Amniotic epithelial cell (primary cell): ENCODE data around the gene FOXL2.

Experiments
- DNase-seq: peaks from one replicate; pipeline ENCODE4 v3.0.0-alpha.2; 2010; ENCODE audit warnings: low read depth

The FOXL2 gene

DNA sequence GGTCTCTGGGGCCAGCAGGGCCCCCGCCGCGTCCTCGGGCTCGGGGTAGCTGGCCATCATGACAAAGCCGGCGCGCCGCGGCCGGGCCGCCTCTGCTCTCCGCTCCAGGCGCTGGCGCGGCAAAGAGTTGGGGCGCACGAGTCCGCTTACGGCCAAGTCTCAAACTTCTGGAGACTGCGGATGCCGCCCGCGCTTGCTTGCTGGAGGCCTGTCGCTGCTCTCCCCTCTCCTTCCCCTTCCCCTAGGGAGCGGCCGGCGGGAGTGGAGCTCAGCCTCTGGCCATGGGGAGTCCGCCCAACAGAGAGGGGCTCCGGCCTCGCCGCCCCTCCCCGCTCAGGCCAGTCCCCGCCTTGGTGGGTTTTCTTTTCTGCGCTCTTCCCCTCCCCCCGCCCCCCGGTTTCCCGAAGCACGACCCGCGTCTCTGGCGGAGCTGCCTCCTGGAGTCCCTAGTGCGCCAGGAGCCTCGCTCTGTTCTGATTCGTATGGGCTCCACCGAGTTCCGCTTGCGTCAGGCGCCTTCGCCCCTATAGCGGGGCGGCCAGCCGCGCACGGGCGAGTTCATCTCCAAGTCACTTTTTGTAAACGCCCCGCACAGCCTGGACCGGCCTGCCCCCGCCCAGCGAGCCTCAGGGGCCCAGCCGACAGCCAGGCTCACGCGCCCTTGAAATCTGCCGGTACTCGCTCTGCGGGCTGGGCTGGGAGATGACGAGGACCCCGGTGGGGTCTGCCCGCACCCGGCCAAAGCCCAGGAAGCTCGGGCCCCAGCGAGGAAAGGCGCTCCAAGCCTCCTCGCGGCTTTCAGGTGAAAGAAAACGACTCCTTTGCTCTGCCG lies at the start of gene FOXL2, which contains the start of gene FOXL2NB:
FOXL2 (minus strand) TSS at position 475 of the 832 bp plus-strand sequence; CDS start at position 60, 415 bp downstream.
FOXL2NB (plus strand) TSS at position 555 of the 832 bp plus-strand sequence; CDS start at position 703, 148 bp downstream.
- DNase-seq = no peak

DNA sequence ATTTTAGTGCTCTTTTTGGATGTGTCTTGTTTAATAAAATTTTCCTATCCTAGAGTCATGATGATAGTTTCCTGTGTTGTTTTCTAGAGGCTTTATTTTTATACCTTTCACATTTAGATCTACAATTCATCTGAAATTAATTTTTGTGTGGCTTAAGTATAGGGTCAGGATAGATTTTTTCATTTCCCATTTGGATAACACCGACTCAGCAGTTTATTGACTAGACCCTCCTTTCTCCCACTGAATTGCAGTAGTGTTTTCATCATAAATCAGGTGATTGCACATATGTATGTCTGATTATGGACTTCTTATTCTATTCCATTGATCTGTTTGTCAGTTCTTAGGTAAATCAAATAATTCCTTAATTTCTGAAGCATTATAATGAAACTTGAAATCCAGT lies 48.8 kb upstream of the FOXL2 start:
- no peak for DNase-seq

DNA sequence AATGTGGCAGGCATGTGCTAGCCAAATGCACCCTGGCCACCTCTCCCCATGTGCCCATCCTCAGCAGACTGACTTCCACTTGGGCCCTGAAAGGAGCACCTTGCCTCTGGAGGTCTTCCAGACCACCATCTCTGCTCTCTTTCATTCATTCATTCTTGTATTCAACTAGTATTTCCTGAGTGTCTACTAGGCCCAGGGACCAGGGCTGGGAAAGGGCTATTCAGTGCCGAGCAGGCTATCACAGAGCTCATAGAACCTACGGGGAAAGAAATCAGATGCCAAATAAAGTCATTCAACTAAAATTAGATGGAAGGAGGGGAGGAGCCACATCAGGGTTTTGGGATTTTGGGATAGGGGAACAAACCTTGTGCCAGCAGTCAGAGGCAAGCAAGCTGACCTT lies 40.2 kb upstream of the FOXL2 start:
- DNase-seq = no peak

DNA sequence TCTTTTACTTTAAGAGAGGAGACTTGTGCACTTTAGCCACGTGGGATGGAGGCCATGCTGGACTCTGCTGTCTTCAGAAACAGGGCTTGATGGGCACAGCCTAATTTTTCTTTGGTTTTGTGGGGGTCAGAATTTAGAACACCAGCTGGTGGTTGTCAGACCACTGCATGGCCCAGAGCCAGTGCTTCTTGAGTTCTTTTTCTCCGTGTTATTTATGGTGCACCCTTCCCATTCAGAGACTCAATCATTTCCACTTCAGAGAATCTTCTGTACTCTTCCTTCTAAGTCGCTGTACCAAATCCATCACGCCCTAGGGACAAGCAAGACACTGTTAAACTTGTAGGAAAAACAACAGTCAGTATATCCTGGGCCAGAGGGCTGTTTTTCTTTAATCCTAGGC lies 39.0 kb upstream of the FOXL2 start:
- DNase-seq = no peak

DNA sequence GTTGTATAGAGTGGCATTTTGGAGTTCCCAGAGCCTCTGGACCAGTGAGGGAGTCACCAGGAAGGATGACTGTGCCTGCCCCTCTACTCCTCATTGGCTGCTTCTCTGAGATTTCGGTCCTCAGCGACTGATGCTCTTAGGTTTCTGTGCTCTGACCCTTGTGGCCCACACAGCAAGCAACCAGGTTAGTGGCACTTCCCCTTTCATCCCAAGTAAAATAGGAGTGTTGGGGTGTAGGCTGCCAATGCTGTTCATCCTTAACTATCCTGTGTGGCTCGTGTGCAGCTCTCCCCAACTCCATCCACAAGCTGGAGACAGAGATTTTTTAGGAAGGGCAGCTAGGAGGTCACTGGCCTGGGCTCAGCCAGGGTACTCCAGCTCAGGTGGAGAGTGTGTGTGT lies 37.9 kb upstream of the FOXL2 start:
- no peak for DNase-seq

DNA sequence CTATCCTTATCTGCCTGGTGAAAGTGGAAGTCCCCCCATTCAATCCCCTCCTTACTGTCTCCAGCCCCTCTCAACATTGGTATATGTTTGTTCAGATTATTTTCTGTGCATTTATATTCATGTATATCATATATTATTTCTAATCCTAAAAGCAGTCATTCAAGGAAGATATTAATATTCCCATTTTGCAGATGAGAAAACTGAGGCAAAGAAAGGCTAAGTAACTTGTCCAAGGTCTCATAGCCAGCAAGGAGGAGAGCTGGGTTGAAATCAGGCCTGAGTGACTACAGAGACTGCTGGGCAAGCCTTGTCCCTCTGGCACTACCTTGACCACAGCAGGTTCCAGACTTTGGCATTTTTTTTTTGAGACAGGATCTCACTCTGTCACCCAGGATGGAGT lies 29.1 kb upstream of the FOXL2 start:
- no peak for DNase-seq

DNA sequence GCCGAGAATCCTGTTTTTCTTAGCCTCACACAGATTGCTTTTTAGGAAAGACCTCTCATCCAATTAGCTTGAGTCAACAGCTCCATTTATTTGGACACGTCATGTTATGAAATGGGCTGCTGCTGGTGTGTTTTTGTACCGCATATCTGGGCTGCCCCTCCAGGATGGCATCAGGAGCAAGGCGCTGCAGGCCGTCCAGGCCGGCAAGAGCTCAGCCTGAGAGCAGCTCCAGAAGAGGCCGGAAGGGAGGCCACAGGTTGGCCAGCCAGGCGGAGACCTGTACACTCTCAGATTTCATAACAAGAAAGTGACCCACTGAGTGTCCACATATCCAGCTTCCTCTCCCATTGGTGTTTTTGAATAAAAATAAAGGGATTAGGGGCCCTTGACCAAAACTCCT lies 28.4 kb upstream of the FOXL2 start:
- no peak for DNase-seq

DNA sequence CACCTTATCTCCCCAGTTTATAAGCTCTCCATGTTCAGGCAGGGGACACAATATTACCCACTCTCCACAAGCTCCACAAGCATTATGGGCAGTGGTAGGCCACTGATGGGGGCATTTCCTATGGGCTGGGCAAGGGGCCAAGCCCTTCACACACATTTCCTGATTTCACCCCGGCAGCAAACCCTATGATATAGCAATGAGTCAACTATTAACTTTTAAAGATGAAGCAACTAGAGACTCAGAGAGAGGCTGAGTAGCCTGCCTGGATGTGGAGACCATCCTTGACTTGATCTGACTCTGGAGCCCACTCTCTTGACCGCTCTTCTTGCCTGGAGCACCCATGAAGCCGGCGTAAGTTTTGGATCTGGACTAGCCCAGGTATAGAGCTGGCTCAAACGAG lies 27.5 kb upstream of the FOXL2 start:
- DNase-seq = peak; percentile 1

DNA sequence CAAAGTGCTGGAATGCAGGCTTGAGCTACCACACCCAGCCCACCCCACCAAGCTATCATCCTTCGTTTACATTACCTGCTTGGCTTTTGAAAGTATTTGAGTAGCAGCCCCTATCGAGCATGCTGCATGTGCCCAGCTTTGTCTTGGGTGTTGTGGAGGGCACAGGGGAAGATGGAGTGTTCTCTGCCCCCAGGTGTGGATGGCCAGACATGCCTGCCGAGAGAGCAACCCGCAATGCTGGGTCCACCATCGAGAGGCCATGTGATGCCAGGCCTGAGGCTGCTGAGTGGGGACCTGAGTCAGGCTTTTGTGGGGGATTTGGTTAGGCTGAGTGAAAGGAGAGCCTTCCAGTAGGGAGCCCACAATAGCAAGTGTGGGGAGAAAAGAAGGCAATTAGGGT lies 26.0 kb upstream of the FOXL2 start:
- no peak for DNase-seq

DNA sequence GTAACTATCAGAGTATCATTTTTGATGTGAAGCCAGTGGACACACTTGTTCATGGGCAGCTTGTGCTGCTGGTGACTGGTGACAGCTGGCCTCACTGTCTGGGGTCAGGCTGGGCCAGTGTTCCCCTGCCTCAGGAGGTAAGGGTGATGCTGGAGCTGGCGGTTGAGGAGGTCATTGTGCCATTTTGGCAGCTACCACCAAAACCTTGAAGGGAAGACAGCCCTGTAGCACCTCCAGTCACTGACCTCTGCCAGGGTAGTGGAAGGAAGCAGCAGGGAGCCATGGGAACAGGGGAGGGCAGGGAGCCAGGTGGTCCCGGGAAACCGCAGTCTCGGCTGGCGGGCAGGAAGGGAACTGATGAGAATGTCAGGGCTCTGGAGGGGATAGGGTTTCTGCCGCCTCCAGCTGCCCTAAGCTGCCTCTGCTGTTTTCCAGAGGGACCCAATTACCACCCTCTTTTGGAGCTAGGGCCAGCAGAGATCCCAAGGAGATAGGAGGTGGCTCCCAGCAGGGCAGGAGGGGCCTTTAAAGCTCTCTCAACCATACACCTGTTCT lies 24.9 kb upstream of the FOXL2 start:
- DNase-seq = no peak

DNA sequence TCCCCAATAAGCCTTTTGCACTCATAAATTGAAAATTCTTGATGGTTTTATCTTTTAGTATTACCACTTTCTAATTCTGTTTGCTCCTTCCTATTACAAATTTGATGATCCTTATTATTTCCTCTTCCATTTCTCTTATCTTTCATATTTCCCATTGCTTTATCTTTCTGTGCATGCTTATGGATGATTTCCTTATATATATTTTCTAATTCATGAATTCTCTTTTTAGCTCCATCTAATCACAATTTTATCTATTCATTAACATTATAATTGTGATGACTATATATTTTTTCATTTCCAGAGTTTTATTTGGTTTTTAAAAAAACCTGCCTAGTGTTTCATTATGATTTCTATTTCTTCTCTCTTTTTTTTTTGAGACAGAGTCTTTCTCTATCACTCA lies 18.0 kb upstream of the FOXL2 start:
- DNase-seq = no peak

DNA sequence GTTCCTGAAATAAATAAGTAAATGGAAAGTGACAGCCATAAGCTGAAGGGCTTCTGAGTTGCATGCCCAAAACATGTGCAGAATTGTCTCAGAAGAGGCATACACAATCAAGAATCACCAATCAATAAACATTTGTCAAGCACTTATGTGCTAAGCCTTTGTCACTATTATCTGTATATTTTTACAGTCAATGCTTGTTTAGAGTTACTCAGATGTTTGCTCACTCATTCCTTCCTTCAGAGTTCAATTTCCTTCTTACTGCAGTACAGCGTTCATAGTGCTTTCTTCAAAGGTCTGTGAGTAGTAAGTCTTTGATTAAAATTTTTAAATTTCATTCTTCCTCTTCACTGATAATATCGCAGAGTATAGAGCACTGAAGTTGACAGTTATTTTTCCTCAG lies 17.3 kb upstream of the FOXL2 start:
- DNase-seq = no peak

DNA sequence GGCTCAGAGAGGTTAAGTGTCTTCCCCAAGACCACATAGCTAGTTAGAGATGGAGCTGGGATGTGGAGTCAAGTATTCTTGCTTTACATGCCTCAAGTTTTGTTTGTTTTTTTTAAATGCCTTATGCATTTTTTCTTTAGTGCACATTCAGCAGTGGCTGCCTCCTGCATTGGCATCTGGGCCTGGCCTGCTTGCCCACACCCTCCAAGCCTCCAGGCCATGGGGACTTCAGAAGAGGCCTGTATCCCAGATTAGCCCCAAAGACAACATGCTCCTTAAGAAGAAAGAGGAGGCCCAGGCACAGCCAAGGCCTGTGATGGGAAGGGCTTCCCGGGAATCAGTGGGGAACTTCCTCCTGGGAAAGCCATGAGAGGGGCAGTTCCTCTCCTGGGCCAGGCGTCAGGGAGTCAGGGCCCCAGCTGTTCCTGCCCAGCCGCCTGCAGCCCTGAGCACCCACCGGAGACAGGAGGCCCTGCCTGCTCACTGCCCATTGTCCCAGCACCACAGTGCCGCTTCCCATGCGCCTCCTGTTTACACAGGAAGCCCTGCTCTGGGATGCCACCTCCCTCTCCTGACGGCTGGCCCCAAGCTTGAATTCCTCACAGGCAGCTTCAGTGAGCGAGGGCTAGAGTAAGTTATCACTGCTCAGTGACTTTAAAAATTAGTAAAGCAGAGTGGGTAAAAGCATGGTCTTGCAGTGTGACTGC lies 16.1 kb upstream of the FOXL2 start:
- no peak for DNase-seq

DNA sequence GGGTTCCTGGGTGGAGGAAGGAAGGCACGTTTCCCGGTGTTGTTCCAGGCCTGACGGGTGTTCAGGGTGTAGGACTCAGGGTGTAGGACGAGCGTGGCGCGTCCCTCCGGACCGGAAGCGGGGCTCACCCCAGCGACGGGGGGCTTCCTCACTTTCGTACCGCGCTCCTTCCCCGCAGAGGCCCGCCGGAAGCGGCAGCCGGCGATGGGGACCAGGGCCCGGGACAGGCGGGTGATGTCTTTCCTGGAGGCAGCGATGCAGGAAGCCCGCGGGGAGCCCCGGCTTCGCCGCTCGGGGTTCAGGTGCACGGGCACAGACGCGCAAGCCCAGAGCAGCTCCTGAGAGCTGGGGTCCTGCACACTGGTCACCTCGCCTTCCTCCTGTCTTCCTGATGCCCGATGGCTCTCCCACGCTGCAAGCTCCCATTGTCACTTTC lies 13.5 kb upstream of the FOXL2 start:
- no peak for DNase-seq

DNA sequence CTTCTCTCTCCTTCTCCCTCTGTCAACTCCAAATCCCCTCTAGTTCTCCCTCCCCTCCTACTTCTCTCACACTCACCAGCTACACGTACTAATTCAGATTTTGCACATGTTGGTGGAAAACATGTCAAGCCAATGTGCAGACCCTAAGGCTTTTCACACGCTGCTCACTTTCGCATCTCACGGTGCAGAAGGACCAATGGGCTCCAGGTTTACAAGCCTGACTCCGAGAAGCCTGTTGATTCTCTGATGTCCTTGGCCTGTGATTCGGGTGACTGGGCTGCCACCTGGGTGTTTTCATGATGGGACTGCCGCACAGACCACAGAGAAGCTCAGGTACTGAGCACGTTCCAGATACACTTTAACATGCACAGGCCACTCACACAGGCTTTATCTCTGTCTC lies 3.8 kb upstream of the FOXL2 start:
- DNase-seq = no peak

DNA sequence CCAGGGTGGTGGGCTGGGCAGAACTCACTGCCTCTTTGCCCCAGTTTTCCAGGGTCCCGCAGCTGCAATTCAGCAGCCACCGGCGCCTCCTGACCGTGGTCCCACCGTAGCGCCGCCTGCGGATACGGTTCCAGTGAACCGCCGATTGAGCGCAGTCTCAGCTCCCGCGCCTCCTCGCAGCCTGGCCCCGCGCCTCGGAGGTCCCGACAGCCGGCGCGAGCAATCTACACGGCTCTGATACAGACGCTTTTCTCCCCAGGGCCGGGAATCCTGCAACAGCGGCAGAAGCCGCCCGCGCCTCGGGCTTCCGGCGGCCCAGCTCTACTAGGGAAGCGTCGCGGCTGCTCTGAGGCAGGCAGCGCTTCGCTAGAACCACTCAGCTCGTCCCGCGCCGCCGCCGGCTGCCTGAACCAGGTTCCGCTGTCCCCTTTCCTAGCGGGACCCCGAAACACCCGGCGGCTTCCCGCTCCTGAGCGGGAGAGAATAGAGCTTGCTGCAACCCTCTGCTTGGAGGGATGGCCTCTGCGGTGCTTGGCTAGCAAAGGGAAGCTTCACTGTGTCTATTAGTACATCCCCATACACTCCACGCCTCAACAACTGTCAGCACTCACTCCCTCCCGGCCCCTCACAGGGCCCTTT lies 3.2 kb upstream of the FOXL2 start:
- peak; percentile 20 for DNase-seq

DNA sequence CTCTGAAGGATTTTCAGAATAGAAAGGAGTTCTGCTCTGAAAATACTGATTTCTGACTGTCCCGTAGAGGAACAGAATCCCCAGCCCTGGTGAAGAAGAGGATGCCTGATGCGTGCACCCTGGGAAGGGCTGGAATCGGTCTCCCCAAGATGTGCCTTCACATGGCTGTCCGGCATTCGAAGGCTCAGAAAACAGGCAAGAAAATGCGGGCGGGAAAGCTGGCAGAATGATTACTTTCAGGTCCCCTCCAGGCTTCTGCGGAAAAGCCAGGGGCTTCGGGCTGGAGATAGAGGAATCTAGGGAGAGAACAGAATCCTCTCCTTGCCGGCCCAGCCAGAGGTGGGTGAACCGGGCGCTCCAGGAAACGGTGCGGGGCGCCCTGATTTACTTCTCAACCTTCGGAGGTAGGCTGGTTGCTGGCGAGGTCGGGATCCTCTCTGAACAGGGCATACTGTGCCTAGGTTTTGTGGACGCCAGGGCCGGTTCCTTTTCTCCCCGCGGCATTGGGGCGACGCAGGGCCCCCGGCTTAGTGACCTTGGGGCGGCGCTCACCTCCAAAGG lies 2.6 kb upstream of the FOXL2 start:
- DNase-seq = no peak

DNA sequence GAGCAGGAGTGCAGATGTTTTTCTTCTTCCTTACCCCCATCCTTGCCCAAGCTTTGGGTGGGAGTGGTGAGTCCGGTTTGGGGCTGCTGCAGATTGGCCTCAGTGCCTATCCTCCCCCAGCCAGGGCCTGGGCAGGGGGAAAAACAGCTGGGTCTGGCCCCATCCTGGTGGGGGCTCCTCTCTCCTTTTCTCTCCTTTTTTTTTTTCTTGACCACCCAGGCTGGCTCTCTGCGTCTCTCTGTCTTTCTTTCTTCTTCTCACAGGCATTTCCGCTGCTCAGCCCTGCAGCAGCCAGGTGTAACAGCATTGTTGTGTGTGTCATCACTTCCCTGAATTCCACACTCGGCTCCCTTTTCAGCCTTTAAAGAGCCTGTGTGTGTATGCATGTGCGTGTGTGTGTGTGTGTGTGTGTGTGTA lies 2.1 kb upstream of the FOXL2 start:
- no peak for DNase-seq

DNA sequence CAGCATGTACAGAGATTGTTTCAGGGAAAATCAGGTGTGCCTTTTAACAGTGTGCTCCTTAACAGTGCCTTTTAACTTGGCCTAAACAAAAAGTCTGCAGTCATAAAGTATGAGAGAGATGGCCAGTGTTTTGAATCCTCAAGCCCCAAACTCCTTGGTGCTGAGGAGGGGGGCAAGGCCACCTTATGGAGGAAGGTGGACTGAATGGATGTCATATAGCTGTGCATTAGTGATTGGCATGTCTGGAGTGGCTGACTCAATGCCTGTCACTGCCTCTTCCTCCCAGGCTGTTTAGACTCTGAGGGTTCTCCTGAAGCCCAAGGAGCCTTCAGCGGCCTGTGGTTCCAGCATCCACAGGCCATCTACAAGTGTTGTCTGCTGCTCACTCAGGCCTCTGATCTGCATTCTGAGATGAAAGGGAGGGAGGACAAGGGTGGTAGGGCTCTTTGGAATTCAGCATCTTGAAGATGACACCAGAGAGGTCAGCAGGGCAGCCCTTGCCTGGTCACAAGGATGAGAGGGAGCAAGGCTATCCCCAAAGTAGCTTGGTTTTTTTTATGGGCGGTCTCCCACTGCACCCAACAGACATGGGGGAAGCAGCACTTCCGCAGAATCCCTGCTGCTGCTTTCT lies 1.5 kb upstream of the FOXL2 start:
- no peak for DNase-seq

DNA sequence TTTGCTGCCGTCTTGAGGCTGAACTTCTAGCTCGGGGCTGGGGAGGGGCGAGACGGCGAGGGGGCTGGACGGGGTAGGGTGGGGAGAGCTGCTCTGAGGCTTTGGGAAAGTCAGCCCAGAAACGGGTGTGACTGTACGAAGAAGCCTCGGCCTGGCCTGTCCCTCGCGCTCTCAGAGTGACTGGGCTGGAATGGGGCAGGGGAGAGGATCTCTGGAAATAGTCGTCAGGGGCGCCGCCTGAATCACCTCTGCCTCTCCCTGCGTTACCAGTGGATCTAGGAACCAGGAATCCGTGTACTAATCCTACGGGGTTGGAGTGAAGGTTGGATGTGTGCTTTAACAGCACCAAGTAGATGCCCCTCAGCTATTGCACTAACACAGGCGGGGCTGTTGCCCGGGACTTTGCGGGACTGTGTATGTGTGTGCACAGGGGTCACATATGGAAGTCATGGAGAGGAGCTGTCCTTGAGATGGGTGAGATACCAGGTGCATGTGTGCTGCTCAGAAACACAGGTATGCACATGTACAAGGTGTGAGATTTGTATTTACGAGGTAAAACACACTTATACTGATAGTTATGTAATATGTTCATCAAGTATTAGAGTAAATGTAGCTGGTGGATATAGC lies 671 bp upstream of the FOXL2 start:
- no peak for DNase-seq
